HG02642 (cell line): Measurements from ENCODE around the gene SLC26A3.
A peak's percentile ranks its signal among the peaks of the same experiment; 100 is the strongest.

Source experiments
- ATAC-seq: cut with Tn5 transposase; IDR thresholded peaks from one replicate; pipeline ENCODE4 v1.9.1; 2021; ENCODE audit warnings: mild to moderate bottlenecking; ENCODE audit not compliant: unreplicated experiment, poor library complexity

The SLC26A3 gene

GRCh38 chr7:107758667-107759066, 44.4 kb downstream of the SLC26A3 start:
- no peak for ATAC-seq

GRCh38 chr7:107754642-107755041, 48.4 kb downstream of the SLC26A3 start:
- ATAC-seq, result no peak

GRCh38 chr7:107751113-107751512, 51.9 kb downstream of the SLC26A3 start:
- no peak for ATAC-seq

- no peak for ATAC-seq
Observed at GRCh38 chr7:107746006-107746405, 57.0 kb downstream of the SLC26A3 start.

- peak; percentile 42 for ATAC-seq
Observed at GRCh38 chr7:107744345-107744750, 58.7 kb downstream of the SLC26A3 start.

- peak; percentile 93 for ATAC-seq
Observed at GRCh38 chr7:107743567-107744344, 59.3 kb downstream of the SLC26A3 start, which contains the start of gene CBLL1. CBLL1 (plus strand) TSS chr7:107744142; CDS start chr7:107744164, 22 bp downstream.

- ATAC-seq, result peak; percentile 42
Observed at GRCh38 chr7:107742678-107743566, 60.1 kb downstream of the SLC26A3 start.

GRCh38 chr7:107728276-107728675, 74.7 kb downstream of the SLC26A3 start:
- no peak for ATAC-seq

- no peak for ATAC-seq
Observed at GRCh38 chr7:107726356-107727130, 76.5 kb downstream of the SLC26A3 start.

- no peak for ATAC-seq
Observed at GRCh38 chr7:107725138-107725740, 77.8 kb downstream of the SLC26A3 start.

GRCh38 chr7:107723255-107723654, 79.8 kb downstream of the SLC26A3 start:
- no peak for ATAC-seq

GRCh38 chr7:107721286-107721685, 81.7 kb downstream of the SLC26A3 start:
- ATAC-seq, result no peak

GRCh38 chr7:107718456-107719193, 84.4 kb downstream of the SLC26A3 start:
- ATAC-seq, result no peak

GRCh38 chr7:107715531-107715930, 87.5 kb downstream of the SLC26A3 start:
- no peak for ATAC-seq
